GM08714 (cell line): ENCODE results near the gene PLXNA4.

Source experiments
- H3K4me3 ChIP-seq: fragments of 200-500 bp; sonication (Bioruptor generic); 2 replicates; pipeline ENCODE4 v1.5.1; 2014; ENCODE audit warnings: mild to moderate bottlenecking, low read length, inconsistent platforms
- ZNF274 ChIP-seq: IDR thresholded peaks from 2 replicates; pipeline ENCODE4 v1.6.1; 2012; ENCODE audit warnings: mild to moderate bottlenecking, low read depth, low read length

The PLXNA4 gene

GRCh38 chr7:132518839-132519173, 57.5 kb downstream of the PLXNA4 start:
- no peak overlapping the region for H3K4me3 ChIP-seq
- TF ChIP-seq ZNF274: no peak

GRCh38 chr7:132518102-132518838, 58.0 kb downstream of the PLXNA4 start:
- H3K4me3 ChIP-seq: no peak overlapping the region
- no peak for TF ChIP-seq ZNF274

DNA sequence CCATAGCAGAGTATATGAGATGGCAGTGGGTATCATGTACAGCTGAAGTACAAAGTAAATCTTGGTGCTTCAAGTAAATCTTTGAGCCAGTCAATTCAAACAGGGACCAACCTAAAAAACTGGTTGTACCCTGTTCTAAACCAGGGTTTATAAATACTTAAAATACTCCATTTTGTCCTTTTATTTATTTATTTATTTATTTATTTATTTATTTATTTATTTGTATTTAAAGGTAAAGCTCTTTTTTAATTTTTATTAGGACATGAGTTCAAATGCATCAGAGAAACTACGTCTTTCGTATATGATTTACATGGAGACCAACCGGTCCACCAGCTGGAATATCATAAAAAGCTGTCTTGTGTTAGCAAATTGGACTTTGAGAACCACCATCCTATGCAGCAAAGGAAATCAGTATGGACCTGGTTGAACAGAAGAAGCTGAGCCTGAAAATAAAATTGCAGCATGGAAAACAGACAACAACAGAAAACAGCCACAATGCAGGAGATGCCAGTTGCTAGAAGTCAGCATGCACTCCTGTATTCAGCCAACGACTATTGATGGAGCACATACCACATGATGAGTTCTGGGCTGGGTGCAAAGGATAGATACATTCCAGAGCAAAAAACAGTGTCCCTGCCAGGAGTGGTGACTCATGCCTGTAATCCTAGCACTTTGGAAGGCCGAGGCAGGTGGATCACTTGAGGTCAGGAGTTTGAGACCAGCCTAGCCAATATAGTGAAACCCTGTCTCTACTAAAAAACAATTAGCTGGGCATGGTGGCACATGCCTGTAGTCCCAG, 60.0 kb downstream of the PLXNA4 start:
- TF ChIP-seq ZNF274: no peak
- H3K4me3 ChIP-seq: no peak overlapping the region

DNA sequence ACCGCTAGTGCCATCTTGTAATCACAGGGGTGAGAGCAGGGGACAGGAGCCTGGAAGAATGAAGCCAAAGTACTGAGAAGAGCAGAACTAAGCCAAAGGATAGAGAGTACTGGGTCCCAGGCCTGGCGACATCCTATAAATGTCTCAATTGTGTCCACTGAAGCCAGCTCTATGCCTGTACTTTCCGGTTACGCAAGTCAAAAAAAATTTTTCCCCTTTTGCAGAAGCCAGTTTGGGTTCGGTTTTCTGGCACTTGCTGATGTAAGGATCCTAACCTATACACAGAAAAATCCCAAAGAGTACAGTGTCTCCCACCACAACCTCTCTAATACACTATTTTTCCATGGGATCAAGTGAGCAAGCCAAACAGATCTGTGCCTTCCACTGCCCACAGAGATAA, 61.1 kb downstream of the PLXNA4 start:
- no peak overlapping the region for H3K4me3 ChIP-seq

DNA sequence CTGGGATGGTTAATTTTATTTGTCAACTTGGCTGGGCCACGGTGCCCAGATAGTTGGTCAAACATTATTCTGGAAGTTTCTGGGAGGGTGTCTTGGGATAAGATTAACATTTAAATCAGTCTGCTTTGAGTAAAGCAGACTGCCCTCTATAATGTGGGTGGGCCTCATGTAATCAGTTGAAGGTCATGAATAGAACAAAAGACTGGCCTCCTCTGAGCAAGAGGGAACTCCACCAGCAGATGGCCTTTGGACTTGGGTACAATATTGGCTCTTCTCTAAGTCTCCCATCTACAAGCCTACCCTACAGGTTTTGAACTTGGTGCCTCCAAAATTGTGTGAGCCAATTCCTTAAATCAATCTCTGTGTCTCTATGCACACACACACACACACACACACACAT, 61.8 kb downstream of the PLXNA4 start:
- no peak for TF ChIP-seq ZNF274

More for the DNA sequence above, 61.1 kb downstream of the PLXNA4 start:
- TF ChIP-seq ZNF274: no peak

DNA sequence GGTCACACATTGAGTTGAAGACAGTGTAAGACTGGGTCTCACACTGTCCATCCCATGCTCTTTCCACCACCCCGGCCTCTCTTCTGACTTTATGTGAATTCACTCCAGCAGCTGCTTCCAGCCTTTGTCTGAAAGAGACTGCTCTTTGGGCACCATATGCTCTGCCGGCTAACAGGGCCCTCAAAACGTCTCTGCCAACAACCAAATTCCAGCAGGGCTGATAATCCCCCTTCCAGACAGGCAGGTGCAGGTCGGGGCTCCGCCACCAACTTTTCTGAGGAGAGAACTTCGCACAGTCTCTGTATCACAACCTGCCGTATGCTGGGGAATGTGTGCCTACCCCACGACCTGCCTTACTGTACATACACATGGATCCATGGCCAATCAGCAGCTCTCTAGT, 64.3 kb downstream of the PLXNA4 start:
- H3K4me3 ChIP-seq: no peak overlapping the region
- no peak for TF ChIP-seq ZNF274

More for the DNA sequence above, 61.8 kb downstream of the PLXNA4 start:
- no peak overlapping the region for H3K4me3 ChIP-seq

GRCh38 chr7:132511387-132511786, 64.9 kb downstream of the PLXNA4 start:
- no peak overlapping the region for H3K4me3 ChIP-seq
- TF ChIP-seq ZNF274: no peak

GRCh38 chr7:132509643-132510042, 66.6 kb downstream of the PLXNA4 start:
- TF ChIP-seq ZNF274: no peak
- H3K4me3 ChIP-seq: no peak overlapping the region

DNA sequence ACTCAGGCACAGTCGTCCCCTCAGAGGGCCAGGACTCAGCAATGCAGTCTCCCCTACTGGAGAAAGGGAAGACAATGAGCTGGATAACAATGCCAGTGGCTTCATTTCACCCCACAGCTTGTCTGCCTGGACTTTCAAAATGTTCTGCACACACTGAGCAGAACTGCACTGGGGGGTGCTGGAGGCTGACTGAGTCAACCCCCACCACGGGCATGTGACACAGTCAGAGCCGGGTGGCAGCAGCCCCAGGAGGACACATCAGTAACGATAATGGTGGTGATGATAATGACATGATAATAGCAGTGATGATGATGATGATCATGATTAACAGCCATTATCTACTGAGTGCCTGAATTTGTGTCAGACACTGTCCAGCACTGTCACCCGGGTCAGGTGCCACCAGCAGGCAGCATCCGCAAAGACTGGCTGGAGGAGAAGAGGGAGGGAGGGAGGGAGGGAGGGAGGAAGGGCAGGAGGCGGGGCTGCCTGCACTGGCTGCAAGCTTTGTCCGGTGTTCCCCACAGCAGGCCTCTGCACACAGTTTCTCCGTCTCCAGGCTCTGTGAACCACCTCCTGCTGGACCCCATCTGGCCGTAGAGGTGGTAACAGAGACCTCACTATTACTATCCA, 67.4 kb downstream of the PLXNA4 start:
- no peak overlapping the region for H3K4me3 ChIP-seq
- no peak for TF ChIP-seq ZNF274

DNA sequence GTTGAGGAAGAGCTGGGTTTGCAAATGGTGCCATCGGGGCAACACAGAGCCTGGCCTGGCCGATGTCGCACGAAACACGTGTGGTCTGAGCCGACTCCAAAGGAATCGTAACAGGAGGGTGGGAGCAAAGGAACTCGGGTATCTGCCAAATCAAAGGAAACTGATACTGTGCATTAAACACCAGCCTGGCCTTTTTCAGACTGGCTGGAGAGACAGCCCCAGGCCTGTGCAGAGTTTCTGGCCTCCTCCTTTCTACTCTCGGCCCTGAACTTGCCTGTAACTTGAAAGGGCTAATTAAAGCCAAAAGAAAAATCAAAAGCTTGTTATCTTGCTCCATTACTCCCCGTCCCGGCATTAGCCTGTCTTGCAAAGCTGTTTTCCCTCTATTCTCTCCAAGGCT, 71.4 kb downstream of the PLXNA4 start:
- no peak for TF ChIP-seq ZNF274

GRCh38 chr7:132504071-132504470, 72.2 kb downstream of the PLXNA4 start:
- no peak overlapping the region for H3K4me3 ChIP-seq
- no peak for TF ChIP-seq ZNF274

More for the DNA sequence above, 71.4 kb downstream of the PLXNA4 start:
- no peak overlapping the region for H3K4me3 ChIP-seq

DNA sequence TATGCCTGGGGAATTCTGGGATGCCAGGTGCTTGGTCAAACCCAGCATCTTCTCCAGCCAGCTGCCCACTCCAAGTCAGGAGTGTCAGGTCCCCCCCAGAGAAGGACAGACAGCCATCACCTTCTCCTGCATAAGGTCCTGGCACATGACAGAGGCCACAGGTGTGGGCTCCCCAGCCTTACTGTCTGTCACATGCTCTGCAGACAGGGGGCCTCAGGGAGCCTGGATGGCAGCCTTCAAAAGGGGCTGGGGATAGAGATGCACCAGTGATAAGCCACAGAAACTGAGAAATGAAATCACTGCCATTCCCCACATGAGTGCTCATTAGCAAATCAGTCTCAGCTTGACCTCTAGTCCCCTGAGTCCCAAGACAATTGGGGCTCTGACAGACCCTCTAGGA, 72.9 kb downstream of the PLXNA4 start:
- no peak overlapping the region for H3K4me3 ChIP-seq
- TF ChIP-seq ZNF274: no peak

- no peak for TF ChIP-seq ZNF274
- no peak overlapping the region for H3K4me3 ChIP-seq
Observed at GRCh38 chr7:132501956-132502355, 74.3 kb downstream of the PLXNA4 start.

- no peak overlapping the region for H3K4me3 ChIP-seq
- TF ChIP-seq ZNF274: no peak
Observed at GRCh38 chr7:132500727-132501440, 75.4 kb downstream of the PLXNA4 start.
